SK-N-SH (cell line): ENCODE measurements around the gene ZNF628.

Experiments
- CTCF ChIP-seq: fragments of 200-600 bp; sonication (generic); IDR thresholded peaks from 2 replicates; pipeline ENCODE4 v1.6.1; 2017; ENCODE audit warnings: antibody characterized with exemption, mild to moderate bottlenecking, moderate library complexity
- EP300 ChIP-seq, 2 experiments: IDR thresholded peaks; 2 replicates each; pipeline versions ENCODE4 v1.4.0 to v1.6.1; 2012; ENCODE audit warnings: borderline replicate concordance in 1 of 2, low read depth in 1 of 2, low read length in 1 of 2
- FOXJ3 ChIP-seq: sonication (generic); formaldehyde crosslinking; IDR thresholded peaks from 2 replicates; pipeline ENCODE4 v1.5.1; 2020; ENCODE audit warnings: mild to moderate bottlenecking, missing genetic modification reagents
- GABPA ChIP-seq: IDR thresholded peaks from 2 replicates; pipeline ENCODE4 v1.4.0; 2012; ENCODE audit warnings: low read depth, mild to moderate bottlenecking
- JUND ChIP-seq: IDR thresholded peaks from 2 replicates; pipeline ENCODE4 v1.4.0; 2012
- NRF1 ChIP-seq: IDR thresholded peaks from 2 replicates; pipeline ENCODE4 v1.6.1; 2012; ENCODE audit warnings: low read depth, mild to moderate bottlenecking, low read length
- REST ChIP-seq: IDR thresholded peaks from 2 replicates; pipeline ENCODE4 v1.6.1; 2012; ENCODE audit warnings: mild to moderate bottlenecking, low read depth, low read length, moderate library complexity
- SIN3A ChIP-seq: IDR thresholded peaks from 2 replicates; pipeline ENCODE4 v1.6.1; 2012; ENCODE audit warnings: low read depth, mild to moderate bottlenecking, low read length, moderate library complexity, borderline replicate concordance

- TF ChIP-seq CTCF (no peak), NRF1 (no peak), GABPA (no peak), SIN3A (peak; percentile 82), JUND (peak; percentile 78), EP300 (IDR thresholded peaks at IDR 0.05; ENCODE audit: borderline replicate concordance in 1 of 2, low read depth in 1 of 2, low read length in 1 of 2) (peak in 1 of 2 experiments; percentile 66; a peak in 1 of 4 replicates), REST (peak; percentile 41; the same call in 1 of the 2 replicates), FOXJ3 (CRISPR knock-in tag) (no peak)
Observed at GRCh38 chr19:55486971-55487923, 10.8 kb downstream of the ZNF628 start.
